BLaER1 (cell line): ENCODE measurements around the gene MALT1.

Experiments used
- H3K27ac ChIP-seq: shearing (Covaris generic); formaldehyde crosslinking; 2 replicates; pipeline ENCODE4 v1.8.1; 2022
- H3K27me3 ChIP-seq: shearing (Covaris generic); formaldehyde crosslinking; 2 replicates; pipeline ENCODE4 v1.8.1; 2022
- H3K36me3 ChIP-seq: shearing (Covaris generic); formaldehyde crosslinking; 2 replicates; pipeline ENCODE4 v1.8.1; 2022
- H3K4me1 ChIP-seq: shearing (Covaris generic); formaldehyde crosslinking; 2 replicates; pipeline ENCODE4 v1.8.1; 2022
- H3K4me2 ChIP-seq: shearing (Covaris generic); formaldehyde crosslinking; 2 replicates; pipeline ENCODE4 v1.8.1; 2022
- H3K4me3 ChIP-seq: shearing (Covaris generic); formaldehyde crosslinking; 2 replicates; pipeline ENCODE4 v1.8.1; 2022
- H3K9ac ChIP-seq: shearing (Covaris generic); formaldehyde crosslinking; 2 replicates; pipeline ENCODE4 v1.8.1; 2022
- H3K9me3 ChIP-seq: shearing (Covaris generic); formaldehyde crosslinking; 2 replicates; pipeline ENCODE4 v1.8.1; 2022
- H4K20me1 ChIP-seq: shearing (Covaris generic); formaldehyde crosslinking; 2 replicates; pipeline ENCODE4 v1.8.1; 2022
- Cebpa-rat ChIP-seq: shearing (Covaris generic); IDR thresholded peaks from 2 replicates; pipeline ENCODE4 v1.8.1; 2022

The MALT1 gene, protein sequence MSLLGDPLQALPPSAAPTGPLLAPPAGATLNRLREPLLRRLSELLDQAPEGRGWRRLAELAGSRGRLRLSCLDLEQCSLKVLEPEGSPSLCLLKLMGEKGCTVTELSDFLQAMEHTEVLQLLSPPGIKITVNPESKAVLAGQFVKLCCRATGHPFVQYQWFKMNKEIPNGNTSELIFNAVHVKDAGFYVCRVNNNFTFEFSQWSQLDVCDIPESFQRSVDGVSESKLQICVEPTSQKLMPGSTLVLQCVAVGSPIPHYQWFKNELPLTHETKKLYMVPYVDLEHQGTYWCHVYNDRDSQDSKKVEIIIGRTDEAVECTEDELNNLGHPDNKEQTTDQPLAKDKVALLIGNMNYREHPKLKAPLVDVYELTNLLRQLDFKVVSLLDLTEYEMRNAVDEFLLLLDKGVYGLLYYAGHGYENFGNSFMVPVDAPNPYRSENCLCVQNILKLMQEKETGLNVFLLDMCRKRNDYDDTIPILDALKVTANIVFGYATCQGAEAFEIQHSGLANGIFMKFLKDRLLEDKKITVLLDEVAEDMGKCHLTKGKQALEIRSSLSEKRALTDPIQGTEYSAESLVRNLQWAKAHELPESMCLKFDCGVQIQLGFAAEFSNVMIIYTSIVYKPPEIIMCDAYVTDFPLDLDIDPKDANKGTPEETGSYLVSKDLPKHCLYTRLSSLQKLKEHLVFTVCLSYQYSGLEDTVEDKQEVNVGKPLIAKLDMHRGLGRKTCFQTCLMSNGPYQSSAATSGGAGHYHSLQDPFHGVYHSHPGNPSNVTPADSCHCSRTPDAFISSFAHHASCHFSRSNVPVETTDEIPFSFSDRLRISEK

DNA sequence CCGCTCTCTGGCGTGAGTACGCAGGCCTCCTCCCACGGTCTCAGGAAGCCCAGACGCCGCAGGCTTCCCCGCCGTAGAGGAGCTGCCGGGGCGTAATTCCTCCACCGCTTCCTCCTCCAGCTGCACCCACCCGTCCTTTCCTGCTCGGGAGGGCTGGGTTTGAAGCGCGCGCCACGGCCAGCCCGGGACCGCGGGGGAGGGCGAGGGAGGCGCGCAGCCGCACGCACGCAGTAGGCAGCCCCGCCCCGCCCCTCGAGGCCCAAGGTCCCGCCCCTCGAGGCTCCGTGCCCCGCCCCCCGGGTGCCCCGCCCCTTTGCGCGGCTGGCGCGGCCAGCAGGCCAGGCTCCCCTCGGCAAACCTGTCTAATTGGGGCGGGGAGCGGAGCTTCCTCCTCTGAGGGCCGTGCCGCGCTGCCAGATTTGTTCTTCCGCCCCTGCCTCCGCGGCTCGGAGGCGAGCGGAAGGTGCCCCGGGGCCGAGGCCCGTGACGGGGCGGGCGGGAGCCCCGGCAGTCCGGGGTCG lies at the start of gene MALT1:
Gene MALT1, plus strand, starts transcription at position 355 of the 521 bp plus-strand sequence. CDS start 179 bp downstream, outside the sequence.
- Histone ChIP-seq H3K4me1 (peaks cover 70% of the 10 kb centered on the region), H3K9ac (peak within 1 kb of the TSS; percentile 95), H3K27ac (peak within 1 kb of the TSS; percentile 96), H3K36me3 (peaks cover 9% of the 10 kb centered on the region; the same call in 1 of the 2 replicates), H3K4me3 (peak within 1 kb of the TSS; percentile 83), H3K9me3 (no peaks in the 10 kb centered on the region), H3K27me3 (no peaks in the 10 kb centered on the region), H3K4me2 (peak within 1 kb of the TSS; percentile 95), H4K20me1 (peaks cover 42% of the 10 kb centered on the region)
- no peak for TF ChIP-seq Cebpa-rat

DNA sequence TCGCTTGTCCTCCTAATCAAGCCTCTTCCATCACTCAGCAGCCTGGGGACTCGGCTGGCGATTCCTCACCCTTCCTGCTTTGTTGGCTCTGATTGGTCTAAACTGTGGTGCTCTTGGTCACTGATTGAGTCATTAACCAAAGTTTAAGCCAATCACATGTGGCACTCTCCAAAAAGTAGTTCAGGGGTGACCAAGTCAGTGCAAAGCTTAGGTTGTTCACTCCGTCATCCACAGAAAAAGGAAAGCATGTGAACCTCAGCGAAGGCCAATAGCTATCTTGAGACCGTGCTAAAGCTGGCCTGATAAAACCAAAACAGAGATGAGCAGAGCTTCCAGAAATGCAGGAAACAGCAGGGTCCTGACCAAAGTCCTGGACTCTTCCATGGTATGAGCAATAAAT lies 47.3 kb upstream of the MALT1 start:
- no peak for TF ChIP-seq Cebpa-rat
- Histone ChIP-seq H4K20me1 (no peaks in the 10 kb centered on the region), H3K4me2 (no peak overlapping the region), H3K9me3 (no peaks in the 10 kb centered on the region), H3K4me3 (no peak overlapping the region), H3K27ac (no peak overlapping the region), H3K9ac (no peak overlapping the region), H3K36me3 (no peaks in the 10 kb centered on the region), H3K4me1 (0 out of 2 replicates have a peak, but pooled peaks cover 4% of the 10 kb centered on the region), H3K27me3 (no peaks in the 10 kb centered on the region)

DNA sequence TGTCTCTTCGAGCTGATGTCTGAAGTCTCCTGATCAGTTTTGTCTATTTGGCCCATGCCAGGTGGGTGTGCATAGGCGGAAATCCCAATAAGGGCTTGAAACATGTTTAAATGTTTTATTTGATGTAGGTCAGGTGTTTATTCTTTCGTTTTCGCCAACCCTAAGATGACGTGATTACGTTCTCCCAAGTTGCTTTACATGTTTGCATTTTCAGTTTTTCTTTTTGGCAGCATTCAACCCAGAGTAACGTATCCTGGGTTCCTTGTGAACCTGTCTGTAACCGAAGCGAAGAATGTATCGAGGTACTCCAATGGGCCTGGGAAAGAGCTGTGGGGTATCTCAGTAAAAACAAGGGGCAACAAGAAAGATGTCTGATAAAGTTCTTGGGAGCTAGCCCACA lies 45.4 kb upstream of the MALT1 start:
- Histone ChIP-seq H3K9me3 (no peaks in the 10 kb centered on the region), H3K27ac (no peak overlapping the region), H3K4me1 (0 out of 2 replicates have a peak, but pooled peaks cover 7% of the 10 kb centered on the region), H3K4me2 (no peak overlapping the region), H3K27me3 (no peaks in the 10 kb centered on the region), H4K20me1 (no peaks in the 10 kb centered on the region), H3K36me3 (no peaks in the 10 kb centered on the region), H3K4me3 (no peak overlapping the region), H3K9ac (no peak overlapping the region)
- no peak for TF ChIP-seq Cebpa-rat

GRCh38 chr18:58630071-58630470 lies 41.2 kb upstream of the MALT1 start:
- Histone ChIP-seq H3K36me3 (no peaks in the 10 kb centered on the region), H3K27me3 (no peaks in the 10 kb centered on the region), H3K4me1 (0 out of 2 replicates have a peak, but pooled peaks cover 7% of the 10 kb centered on the region), H3K4me2 (no peak overlapping the region), H3K9me3 (no peaks in the 10 kb centered on the region), H3K4me3 (no peak overlapping the region), H3K9ac (no peak overlapping the region), H3K27ac (no peak overlapping the region), H4K20me1 (no peaks in the 10 kb centered on the region)
- no peak for TF ChIP-seq Cebpa-rat

- no peaks in the 10 kb centered on the region for H4K20me1 ChIP-seq
- no peak overlapping the region for H3K4me2 ChIP-seq
- H3K4me1 ChIP-seq = 0 out of 2 replicates have a peak, but pooled peaks cover 7% of the 10 kb centered on the region
- no peak overlapping the region for H3K4me3 ChIP-seq
- no peak for TF ChIP-seq Cebpa-rat
- no peaks in the 10 kb centered on the region for H3K36me3 ChIP-seq
- no peak overlapping the region for H3K27ac ChIP-seq
- H3K9ac ChIP-seq = no peak overlapping the region
- no peaks in the 10 kb centered on the region for H3K27me3 ChIP-seq
- no peaks in the 10 kb centered on the region for H3K9me3 ChIP-seq
Observed at GRCh38 chr18:58631301-58631700, 40.0 kb upstream of the MALT1 start.

GRCh38 chr18:58632552-58632951 lies 38.7 kb upstream of the MALT1 start:
- Histone ChIP-seq H3K4me1 (peaks cover 9% of the 10 kb centered on the region), H3K36me3 (no peaks in the 10 kb centered on the region), H3K4me3 (no peak overlapping the region), H3K4me2 (no peak overlapping the region), H4K20me1 (no peaks in the 10 kb centered on the region), H3K9ac (no peak overlapping the region), H3K27me3 (no peaks in the 10 kb centered on the region), H3K27ac (no peak overlapping the region), H3K9me3 (no peaks in the 10 kb centered on the region)
- TF ChIP-seq Cebpa-rat = no peak

DNA sequence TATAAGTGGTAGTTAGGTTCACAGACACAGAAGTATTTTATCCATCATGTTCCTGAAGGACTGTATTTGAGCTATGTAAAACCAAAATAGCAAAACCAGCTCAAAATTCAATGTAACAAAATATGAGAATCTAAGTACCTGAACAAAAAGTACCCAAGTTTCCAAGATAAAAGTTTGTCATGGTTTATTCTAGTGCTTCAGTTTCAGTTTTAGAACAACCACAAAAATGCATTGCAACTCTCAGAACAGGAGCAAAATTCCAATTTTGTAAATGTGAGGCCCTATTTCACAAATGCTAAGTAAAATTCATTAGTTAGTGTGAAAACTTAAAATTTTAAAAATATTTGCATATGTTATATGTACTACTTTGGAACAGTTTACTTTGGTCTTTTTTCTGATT lies 37.4 kb upstream of the MALT1 start:
- Histone ChIP-seq H3K9ac (no peak overlapping the region), H3K27ac (no peak overlapping the region)

GRCh38 chr18:58635891-58636290 lies 35.4 kb upstream of the MALT1 start:
- H3K4me2 ChIP-seq = no peak overlapping the region
- peaks cover 22% of the 10 kb centered on the region for H3K4me1 ChIP-seq
- H3K9ac ChIP-seq = no peak overlapping the region
- no peaks in the 10 kb centered on the region for H4K20me1 ChIP-seq
- H3K9me3 ChIP-seq = no peaks in the 10 kb centered on the region
- H3K27me3 ChIP-seq = no peaks in the 10 kb centered on the region
- H3K36me3 ChIP-seq = no peaks in the 10 kb centered on the region
- H3K27ac ChIP-seq = no peak overlapping the region
- TF ChIP-seq Cebpa-rat = no peak
- H3K4me3 ChIP-seq = no peak overlapping the region

More for the DNA sequence above, 37.4 kb upstream of the MALT1 start:
- H3K4me1 ChIP-seq = peaks cover 19% of the 10 kb centered on the region
- no peak for TF ChIP-seq Cebpa-rat
- H3K4me3 ChIP-seq = no peak overlapping the region
- H3K4me2 ChIP-seq = no peak overlapping the region
- H4K20me1 ChIP-seq = no peaks in the 10 kb centered on the region
- no peaks in the 10 kb centered on the region for H3K9me3 ChIP-seq
- H3K36me3 ChIP-seq = no peaks in the 10 kb centered on the region
- no peaks in the 10 kb centered on the region for H3K27me3 ChIP-seq

DNA sequence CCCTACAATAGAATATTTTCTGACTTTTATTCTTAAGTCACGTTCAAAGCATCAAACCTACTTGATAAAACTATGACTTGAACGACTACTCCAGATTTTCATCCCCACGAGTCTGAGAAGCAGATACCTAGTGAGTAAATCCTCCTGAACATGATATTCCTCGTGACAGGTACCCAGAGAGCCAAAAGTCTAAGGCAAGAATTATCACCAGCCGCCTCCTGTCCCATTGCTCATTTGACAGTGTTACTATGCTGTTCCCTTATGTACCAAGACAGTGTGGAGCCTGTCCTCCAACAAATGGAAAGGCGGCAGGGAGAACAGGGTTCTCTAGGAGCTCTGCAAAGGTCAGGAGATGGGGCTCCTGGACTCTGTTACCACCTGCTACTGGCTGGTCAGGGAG lies 34.1 kb upstream of the MALT1 start:
- peaks cover 22% of the 10 kb centered on the region for H3K4me1 ChIP-seq
- TF ChIP-seq Cebpa-rat = no peak

DNA sequence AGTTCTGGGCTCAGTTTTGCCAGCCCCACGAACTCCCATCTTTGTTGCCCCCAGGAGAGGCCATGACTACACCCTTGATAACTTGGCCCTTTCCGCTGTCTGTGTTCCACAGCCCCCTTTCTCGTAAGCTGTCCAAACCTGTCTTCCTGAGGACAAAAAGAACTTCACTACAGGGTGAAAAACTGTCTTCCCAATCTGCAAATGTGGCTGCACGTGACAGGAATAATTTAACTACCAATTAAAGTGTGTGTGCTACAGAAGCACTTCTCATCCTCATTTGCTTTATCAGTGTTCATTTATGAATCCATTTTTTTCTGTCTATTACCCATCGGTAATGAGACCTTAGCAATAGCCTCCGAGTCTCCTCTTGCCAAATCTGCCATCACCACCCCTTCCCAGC lies 33.3 kb upstream of the MALT1 start:
- Histone ChIP-seq H4K20me1 (no peaks in the 10 kb centered on the region), H3K4me2 (peak overlapping the region; percentile 36), H3K36me3 (no peaks in the 10 kb centered on the region), H3K9ac (no peak overlapping the region), H3K27ac (no peak overlapping the region), H3K9me3 (peaks cover 10% of the 10 kb centered on the region; the same call in 1 of the 2 replicates), H3K27me3 (no peaks in the 10 kb centered on the region), H3K4me3 (no peak overlapping the region), H3K4me1 (peaks cover 22% of the 10 kb centered on the region)
- no peak for TF ChIP-seq Cebpa-rat

More for the DNA sequence above, 34.1 kb upstream of the MALT1 start:
- no peak overlapping the region for H3K27ac ChIP-seq
- 0 out of 2 replicates have a peak, but pooled peaks cover 3% of the 10 kb centered on the region for H3K9me3 ChIP-seq
- H3K36me3 ChIP-seq = no peaks in the 10 kb centered on the region
- no peak overlapping the region for H3K4me3 ChIP-seq
- no peaks in the 10 kb centered on the region for H4K20me1 ChIP-seq
- H3K27me3 ChIP-seq = no peaks in the 10 kb centered on the region
- no peak overlapping the region for H3K4me2 ChIP-seq
- no peak overlapping the region for H3K9ac ChIP-seq
